Stimulated activated CD8-positive, alpha-beta memory T cell treated with anti-CD3 and anti-CD28 coated beads, Interleukin-15, amount 100 ng/mL, for 1 hour (primary cell): ENCODE data around the gene ALKBH7.

ENCODE experiments used
- DNase-seq: peaks from one replicate; pipeline ENCODE4 v3.0.0-alpha.2; 2020; ENCODE audit warnings: low read depth

The ALKBH7 gene

GRCh38 chr19:6364353-6364752 is 8.2 kb upstream of the ALKBH7 start:
- DNase-seq: no peak

- DNase-seq: peak; percentile 97
Measured at GRCh38 chr19:6373096-6373812, 660 bp downstream of the ALKBH7 start.

- no peak for DNase-seq
Measured at GRCh38 chr19:6373813-6374108, 1.2 kb downstream of the ALKBH7 start.

GRCh38 chr19:6374161-6374709 is 1.6 kb downstream of the ALKBH7 start:
- no peak for DNase-seq

GRCh38 chr19:6374711-6375410 is 2.3 kb downstream of the ALKBH7 start:
- no peak for DNase-seq

GRCh38 chr19:6375411-6376010 is 2.9 kb downstream of the ALKBH7 start, which contains the start of gene PSPN:
Gene PSPN (minus strand): TSS chr19:6375933. CDS start chr19:6375849, 84 bp downstream.
- no peak for DNase-seq

- no peak for DNase-seq
Measured at GRCh38 chr19:6376512-6377190, 4.1 kb downstream of the ALKBH7 start.

GRCh38 chr19:6378041-6378440 is 5.4 kb downstream of the ALKBH7 start:
- no peak for DNase-seq

GRCh38 chr19:6378486-6378885 is 5.9 kb downstream of the ALKBH7 start:
- no peak for DNase-seq

- no peak for DNase-seq
Measured at GRCh38 chr19:6379744-6380143, 7.2 kb downstream of the ALKBH7 start.

- no peak for DNase-seq
Measured at GRCh38 chr19:6381030-6381750, 8.6 kb downstream of the ALKBH7 start.

GRCh38 chr19:6383188-6383587 is 10.6 kb downstream of the ALKBH7 start:
- DNase-seq: no peak

- no peak for DNase-seq
Measured at GRCh38 chr19:6384381-6384780, 11.8 kb downstream of the ALKBH7 start.

GRCh38 chr19:6387372-6387771 is 14.8 kb downstream of the ALKBH7 start:
- no peak for DNase-seq

- DNase-seq: no peak
Measured at GRCh38 chr19:6392221-6393073, 19.9 kb downstream of the ALKBH7 start.

GRCh38 chr19:6393074-6393982 is 20.7 kb downstream of the ALKBH7 start, which contains the start of gene GTF2F1:
Gene GTF2F1 (minus strand): TSS chr19:6393164. CDS start chr19:6392995, 169 bp downstream.
- peak; percentile 93 for DNase-seq

- DNase-seq: no peak
Measured at GRCh38 chr19:6393983-6394412, 21.4 kb downstream of the ALKBH7 start.

GRCh38 chr19:6394831-6395230 is 22.2 kb downstream of the ALKBH7 start:
- no peak for DNase-seq

GRCh38 chr19:6396305-6396704 is 23.7 kb downstream of the ALKBH7 start:
- no peak for DNase-seq
